ENCODE measurements around the gene LRMDA. TPM values are rescaled to one million over a fixed set of nuclear protein-coding genes. Genes with fewer than 3 reads are reported as not detected.

The LRMDA gene
- polyA plus RNA-seq, 1 donor (not counting 4 experiments of a cell fraction or from before 2014, with no cell fraction given): not detected

GRCh38 chr10:76560338-76560737, 1128.9 kb downstream of the LRMDA start:
- Histone ChIP-seq H3K4me1 (ENCODE audit: control insufficient read depth, extremely low read depth, insufficient read depth, low read length) (no peaks in the 10 kb centered on the region), H4K20me1 (ENCODE audit: control insufficient read depth, extremely low read depth, insufficient read depth, low read length) (no peaks in the 10 kb centered on the region), H3K9me3 (ENCODE audit: control insufficient read depth, low read depth, low read length) (no peaks in the 10 kb centered on the region), H3K36me3 (ENCODE audit: control insufficient read depth in 2 of 2, extremely low read depth in 1 of 2, insufficient read depth in 2 of 2, low read length in 2 of 2) (no peaks in the 10 kb centered on the region), H3K27me3 (ENCODE audit: control insufficient read depth, extremely low read depth, insufficient read depth, low read length) (no peaks in the 10 kb centered on the region), H3K4me3 (ENCODE audit: control insufficient read depth in 2 of 3, extremely low read depth in 1 of 3, insufficient read depth in 2 of 3, low read depth in 1 of 3, low read length in 3 of 3) (no peak overlapping the region), H3K27ac (ENCODE audit: control insufficient read depth, insufficient read depth, low read length) (no peak overlapping the region), H3K9ac (ENCODE audit: control insufficient read depth, extremely low read depth, insufficient read depth, low read length) (no peak overlapping the region), H2AFZ (ENCODE audit: control insufficient read depth, low read length) (no peak overlapping the region), H3K79me2 (ENCODE audit: control insufficient read depth, insufficient read depth, low read length) (no peaks in the 10 kb centered on the region), H3K9me1 (ENCODE audit: control insufficient read depth, extremely low read depth, insufficient read depth, low read length) (no peaks in the 10 kb centered on the region), H3K4me2 (ENCODE audit: control insufficient read depth, extremely low read depth, insufficient read depth, low read depth, low read length) (no peak overlapping the region)
- FAIRE-seq: no peak
- TF ChIP-seq CTCF (optimal IDR thresholded peaks at IDR 0.05 in 1 of 3, IDR thresholded peaks at IDR 0.05 in 1 of 3, conservative IDR thresholded peaks at IDR 0.05 in 1 of 3; ENCODE audit: extremely low read depth in 1 of 3, insufficient read depth in 2 of 3, low read length in 3 of 3): no peak
- dilution Hi-C loops (cut with MboI; ENCODE audit: extremely low pct_ligation_motif_present, low sequenced_read_pairs): no loop called here
- no peak for DNase-seq (ENCODE audit: low read depth, low spot score)

- no peak overlapping the region for H2AFZ ChIP-seq (ENCODE audit: control insufficient read depth, low read length)
- TF ChIP-seq EZH2 (IDR thresholded peaks at IDR 0.05; ENCODE audit: low read length) (no peak), CTCF (optimal IDR thresholded peaks at IDR 0.05 in 1 of 3, IDR thresholded peaks at IDR 0.05 in 1 of 3, conservative IDR thresholded peaks at IDR 0.05 in 1 of 3; ENCODE audit: extremely low read depth in 1 of 3, insufficient read depth in 2 of 3, low read length in 3 of 3) (no peak)
- H3K36me3 ChIP-seq (ENCODE audit: control insufficient read depth in 2 of 2, extremely low read depth in 1 of 2, insufficient read depth in 2 of 2, low read length in 2 of 2): no peaks in the 10 kb centered on the region
- no peaks in the 10 kb centered on the region for H3K9me3 ChIP-seq (ENCODE audit: control insufficient read depth, low read depth, low read length)
- H3K27ac ChIP-seq (ENCODE audit: control insufficient read depth, insufficient read depth, low read length): no peak overlapping the region
- no peak for DNase-seq (ENCODE audit: low read depth, low spot score)
- no peaks in the 10 kb centered on the region for H3K79me2 ChIP-seq (ENCODE audit: control insufficient read depth, insufficient read depth, low read length)
- FAIRE-seq: no peak
- H3K27me3 ChIP-seq (ENCODE audit: control insufficient read depth, extremely low read depth, insufficient read depth, low read length): no peaks in the 10 kb centered on the region
- H3K4me2 ChIP-seq (ENCODE audit: control insufficient read depth, extremely low read depth, insufficient read depth, low read depth, low read length): no peak overlapping the region
- H4K20me1 ChIP-seq (ENCODE audit: control insufficient read depth, extremely low read depth, insufficient read depth, low read length): no peaks in the 10 kb centered on the region
- dilution Hi-C loops (cut with MboI; ENCODE audit: extremely low pct_ligation_motif_present, low sequenced_read_pairs): no loop called here
- no peak overlapping the region for H3K4me3 ChIP-seq (ENCODE audit: control insufficient read depth in 2 of 3, extremely low read depth in 1 of 3, insufficient read depth in 2 of 3, low read depth in 1 of 3, low read length in 3 of 3)
- no peaks in the 10 kb centered on the region for H3K9me1 ChIP-seq (ENCODE audit: control insufficient read depth, extremely low read depth, insufficient read depth, low read length)
- H3K4me1 ChIP-seq (ENCODE audit: control insufficient read depth, extremely low read depth, insufficient read depth, low read length): no peaks in the 10 kb centered on the region
- no peak overlapping the region for H3K9ac ChIP-seq (ENCODE audit: control insufficient read depth, extremely low read depth, insufficient read depth, low read length)
These were observed 1131.9 kb downstream of the LRMDA start for GRCh38 chr10:76563286-76563685.

All from keratinocyte (primary cell).